Tibial nerve (tissue), 4 donors: Measurements from ENCODE around the gene SLC24A3. TPM values are rescaled to one million over a fixed set of nuclear protein-coding genes. Genes with fewer than 3 reads are reported as not detected.

Source experiments
- DNase-seq, 2 donors: peaks; one replicate each; pipeline ENCODE4 v3.0.0-alpha.2; 2019; ENCODE audit warnings: low spot score in 2 of 2
- H3K27ac ChIP-seq, 4 donors: fragments of 200-600 bp; sonication (generic) in 3 of 4; one replicate each; pipeline ENCODE4 v1.5.1; 2017 to 2019; ENCODE audit warnings: mild to moderate bottlenecking in 1 of 4
- H3K27me3 ChIP-seq, 2 donors: fragments of 200-600 bp; sonication (generic) in 1 of 2; one replicate each; pipeline versions ENCODE4 v1.5.1 to v1.6.0; 2017 to 2019
- H3K36me3 ChIP-seq, 3 donors: fragments of 200-600 bp; sonication (generic); one replicate each; pipeline ENCODE4 v1.5.1; 2018 to 2019
- H3K4me1 ChIP-seq, 4 donors: fragments of 200-600 bp; sonication (generic) in 3 of 4; one replicate each; pipeline ENCODE4 v1.5.1; 2017 to 2019
- H3K4me3 ChIP-seq, 4 donors: fragments of 200-600 bp; sonication (generic) in 3 of 4; one replicate each; pipeline ENCODE4 v1.5.1; 2017 to 2019; ENCODE audit warnings: mild to moderate bottlenecking in 1 of 4, moderate library complexity in 1 of 4
- H3K9me3 ChIP-seq, 4 donors: fragments of 200-600 bp; sonication (generic) in 3 of 4; one replicate each; pipeline ENCODE4 v1.5.1; 2017 to 2019
- EP300 ChIP-seq, 2 donors: sonication (generic); formaldehyde crosslinking; IDR thresholded peaks; one replicate each; pipeline ENCODE4 v1.6.1; 2017; ENCODE audit warnings: antibody characterized with exemption in 2 of 2, mild to moderate bottlenecking in 1 of 2
- POLR2A ChIP-seq, 2 donors: fragments of 450-650 bp; IDR thresholded peaks; one replicate each; pipeline ENCODE4 v1.6.1; 2017; ENCODE audit warnings: antibody characterized with exemption in 2 of 2, mild to moderate bottlenecking in 2 of 2, moderate library complexity in 2 of 2
- WGBS, 2 donors: methylation state at CpG; one replicate each; pipeline ENCODE4 v1.1.5; 2018; 5-methylcytosine and 5-hydroxymethylcytosine counted together
- total RNA-seq, 4 donors: library from RNA; depleted of rRNA; stranded (reverse); fragments of >200 nt; gene quantifications; one replicate each; pipeline ENCODE4 v1.1.0, GENCODE V29; 2016
- TF ChIP-seq, protein P1 (sequence below), 5 experiments: fragments of 200-600 bp in 3 of 5; fragments of 450-650 bp in 2 of 5; sonication (generic) in 3 of 5; IDR thresholded peaks; one replicate each; pipeline ENCODE4 v1.5.1; 2016 to 2019; ENCODE audit warnings: antibody characterized with exemption in 5 of 5, mild to moderate bottlenecking in 3 of 5, moderate library complexity in 2 of 5

The SLC24A3 gene
- total RNA-seq, 4 donors from 2014 or later: 1.3 to 4.0 (median 2.7) TPM

DNA sequence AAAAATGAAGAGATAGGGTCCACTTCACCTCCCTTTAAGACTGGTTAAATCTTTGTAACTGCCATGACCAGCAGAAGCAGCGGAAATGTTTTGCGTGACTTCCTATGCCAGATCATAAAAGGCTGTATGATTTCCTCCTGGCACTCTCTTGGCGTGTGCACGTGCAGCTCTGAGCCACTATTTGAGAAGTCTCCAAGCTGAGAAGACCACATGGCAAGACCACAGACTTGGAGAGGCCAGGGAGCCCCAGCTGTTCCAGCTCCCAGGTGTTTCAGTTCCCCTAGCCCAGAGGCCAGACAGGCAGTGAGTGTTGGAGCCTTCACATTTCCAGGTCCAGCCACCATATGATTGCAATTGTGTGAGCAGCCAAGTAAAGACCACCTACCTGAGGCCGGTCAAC lies 286.3 kb downstream of the SLC24A3 start:
- DNase-seq: no peak
- Histone ChIP-seq H3K4me3 (no peak overlapping the region), H3K9me3 (no peaks in the 10 kb centered on the region), H3K4me1 (peaks cover 0 to 4% (median 0%) of the 10 kb centered on the region in 4 donors), H3K27ac (no peak overlapping the region), H3K36me3 (no peaks in the 10 kb centered on the region), H3K27me3 (no peaks in the 10 kb centered on the region)
- WGBS, 2 donors: 86 to 87% methylated on average over 5 of the region's 5 CpGs
- TF ChIP-seq, protein P1, sequence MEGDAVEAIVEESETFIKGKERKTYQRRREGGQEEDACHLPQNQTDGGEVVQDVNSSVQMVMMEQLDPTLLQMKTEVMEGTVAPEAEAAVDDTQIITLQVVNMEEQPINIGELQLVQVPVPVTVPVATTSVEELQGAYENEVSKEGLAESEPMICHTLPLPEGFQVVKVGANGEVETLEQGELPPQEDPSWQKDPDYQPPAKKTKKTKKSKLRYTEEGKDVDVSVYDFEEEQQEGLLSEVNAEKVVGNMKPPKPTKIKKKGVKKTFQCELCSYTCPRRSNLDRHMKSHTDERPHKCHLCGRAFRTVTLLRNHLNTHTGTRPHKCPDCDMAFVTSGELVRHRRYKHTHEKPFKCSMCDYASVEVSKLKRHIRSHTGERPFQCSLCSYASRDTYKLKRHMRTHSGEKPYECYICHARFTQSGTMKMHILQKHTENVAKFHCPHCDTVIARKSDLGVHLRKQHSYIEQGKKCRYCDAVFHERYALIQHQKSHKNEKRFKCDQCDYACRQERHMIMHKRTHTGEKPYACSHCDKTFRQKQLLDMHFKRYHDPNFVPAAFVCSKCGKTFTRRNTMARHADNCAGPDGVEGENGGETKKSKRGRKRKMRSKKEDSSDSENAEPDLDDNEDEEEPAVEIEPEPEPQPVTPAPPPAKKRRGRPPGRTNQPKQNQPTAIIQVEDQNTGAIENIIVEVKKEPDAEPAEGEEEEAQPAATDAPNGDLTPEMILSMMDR (IDR thresholded peaks at IDR 0.05): no peak
- TF ChIP-seq POLR2A (IDR thresholded peaks at IDR 0.05) (no peak), EP300 (IDR thresholded peaks at IDR 0.05) (no peak)

DNA sequence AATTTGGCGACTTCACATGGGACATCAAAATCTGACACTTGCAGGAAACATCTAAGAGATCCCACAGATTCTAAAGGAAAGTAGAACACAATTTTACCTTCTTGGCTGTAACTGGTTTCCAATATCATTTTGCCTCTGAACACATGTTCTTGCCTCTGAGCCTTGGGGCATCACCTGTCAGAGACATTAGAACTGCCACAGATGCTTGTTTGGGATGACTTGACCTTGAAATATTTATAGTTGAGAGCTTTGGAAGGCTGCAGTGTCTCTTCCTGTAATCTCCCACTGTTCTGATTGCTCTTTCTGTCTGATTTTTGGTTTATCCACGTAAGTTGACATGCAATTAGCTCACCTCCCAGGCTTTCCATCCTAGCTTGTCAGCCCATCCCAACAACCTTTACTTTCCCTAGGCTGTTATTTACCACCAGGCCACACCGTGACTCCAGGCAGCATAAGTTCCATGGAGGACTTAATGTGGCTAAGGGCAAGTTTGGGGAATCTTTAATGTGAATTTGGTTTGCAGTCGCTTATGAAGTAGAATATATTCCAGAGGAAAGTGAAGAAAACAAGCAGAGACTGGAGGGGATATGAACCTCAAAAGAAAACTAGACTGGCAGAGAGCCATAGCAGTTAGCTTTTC lies 289.2 kb downstream of the SLC24A3 start:
- H3K9me3 ChIP-seq: no peaks in the 10 kb centered on the region
- no peaks in the 10 kb centered on the region for H3K27me3 ChIP-seq
- no peak for TF ChIP-seq EP300 (IDR thresholded peaks at IDR 0.05)
- no peak for TF ChIP-seq POLR2A (IDR thresholded peaks at IDR 0.05)
- TF ChIP-seq, protein P1 (IDR thresholded peaks at IDR 0.05): no peak
- no peaks in the 10 kb centered on the region for H3K36me3 ChIP-seq
- H3K4me1 ChIP-seq: no peaks in the 10 kb centered on the region
- WGBS, 2 donors: 86 to 92% methylated on average over 4 of the region's 4 CpGs
- H3K4me3 ChIP-seq: no peak overlapping the region
- H3K27ac ChIP-seq: no peak overlapping the region
- no peak for DNase-seq

DNA sequence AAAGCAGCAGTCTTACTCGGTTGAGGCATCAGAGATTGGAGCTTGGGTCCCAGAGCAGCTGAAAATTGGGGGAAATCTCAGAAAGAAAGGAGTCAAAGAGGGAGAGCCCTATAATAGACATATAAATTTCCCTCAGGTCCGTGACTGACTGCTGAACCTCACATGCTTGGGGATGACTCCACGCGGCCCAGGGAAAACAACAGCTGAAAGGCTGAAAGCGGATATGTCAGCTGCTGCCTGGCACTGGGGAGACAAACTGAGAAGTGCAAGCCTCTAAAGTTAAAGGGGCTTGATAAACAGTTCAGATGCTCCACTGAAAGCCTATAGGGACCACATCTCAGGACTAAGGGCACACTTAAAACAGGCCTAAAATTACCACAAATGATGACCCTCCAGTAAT lies 289.7 kb downstream of the SLC24A3 start:
- Histone ChIP-seq H3K27ac (no peak overlapping the region), H3K9me3 (no peaks in the 10 kb centered on the region), H3K36me3 (no peaks in the 10 kb centered on the region), H3K4me1 (no peaks in the 10 kb centered on the region), H3K4me3 (no peak overlapping the region), H3K27me3 (no peaks in the 10 kb centered on the region)
- DNase-seq: no peak
- no peak for TF ChIP-seq POLR2A (IDR thresholded peaks at IDR 0.05)
- WGBS, 2 donors: 77 to 81% methylated on average over 5 of the region's 5 CpGs

DNA sequence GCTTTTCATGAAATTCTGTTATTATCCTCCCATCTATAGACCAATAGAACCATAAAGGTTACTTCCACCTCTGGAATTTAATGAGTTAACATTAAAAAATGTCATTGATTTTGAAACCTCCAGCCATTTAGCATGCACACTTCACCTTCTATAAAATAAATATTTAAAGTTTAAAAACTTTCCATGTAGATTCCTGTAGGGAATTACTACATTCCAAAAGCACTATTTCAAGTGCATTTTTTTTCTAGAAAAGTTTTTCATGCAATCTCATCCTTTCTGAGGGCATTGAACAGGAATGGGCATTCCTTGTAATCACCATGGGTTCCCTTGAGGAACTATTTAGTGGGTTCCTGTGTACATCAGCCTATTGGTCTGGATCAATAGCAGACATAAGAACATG lies 291.8 kb downstream of the SLC24A3 start:
- TF ChIP-seq EP300 (IDR thresholded peaks at IDR 0.05): no peak
- Histone ChIP-seq H3K27me3 (no peaks in the 10 kb centered on the region), H3K9me3 (no peaks in the 10 kb centered on the region), H3K4me1 (no peaks in the 10 kb centered on the region), H3K27ac (no peak overlapping the region), H3K36me3 (no peaks in the 10 kb centered on the region), H3K4me3 (no peak overlapping the region)
- no peak for DNase-seq

DNA sequence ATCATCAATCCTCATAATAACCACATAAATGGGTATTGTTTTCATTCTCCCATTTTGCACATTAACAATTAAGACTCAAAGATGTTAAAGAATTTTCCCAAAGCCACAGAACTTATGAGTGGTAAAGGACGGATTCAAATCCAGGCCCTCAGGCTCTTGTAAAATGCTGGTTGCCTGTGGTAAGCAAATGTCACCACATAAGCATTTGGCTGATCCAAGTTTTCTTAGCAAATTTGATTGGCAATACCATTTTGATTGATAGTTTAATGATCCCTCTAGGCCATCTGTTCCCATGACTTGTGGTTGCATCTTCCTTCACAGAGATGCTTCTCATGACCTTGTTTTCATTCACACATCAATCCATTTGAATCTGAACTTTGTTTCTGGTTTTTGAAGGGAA lies 293.6 kb downstream of the SLC24A3 start:
- Histone ChIP-seq H3K9me3 (no peaks in the 10 kb centered on the region), H3K27ac (no peak overlapping the region), H3K36me3 (no peaks in the 10 kb centered on the region), H3K27me3 (no peaks in the 10 kb centered on the region), H3K4me3 (no peak overlapping the region), H3K4me1 (no peaks in the 10 kb centered on the region)
- WGBS, 2 donors: 69 to 79% methylated on average over 1 of the region's 1 CpG
- TF ChIP-seq POLR2A (IDR thresholded peaks at IDR 0.05): no peak
- TF ChIP-seq EP300 (IDR thresholded peaks at IDR 0.05): no peak
- TF ChIP-seq, protein P1 (IDR thresholded peaks at IDR 0.05): no peak
- DNase-seq: no peak

DNA sequence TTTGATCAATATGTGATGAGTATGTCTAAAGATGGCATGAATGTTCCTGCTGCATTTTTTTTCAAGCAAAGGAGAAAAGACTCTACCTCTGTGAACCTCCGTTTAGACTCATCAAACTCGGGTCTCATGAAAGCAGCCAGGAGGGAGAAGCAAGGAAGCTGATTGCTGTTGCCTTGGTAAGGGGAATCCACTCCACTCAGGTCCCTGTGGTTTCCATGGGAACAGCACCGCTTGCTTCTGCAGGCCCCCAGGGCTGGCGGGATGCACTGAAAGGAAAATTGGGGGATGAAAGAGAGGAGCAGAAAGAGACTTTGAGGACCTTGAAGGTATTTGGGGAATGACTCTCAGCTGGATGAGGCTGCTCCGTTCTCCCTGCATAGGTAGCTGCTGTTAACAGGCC lies 296.0 kb downstream of the SLC24A3 start:
- 71 to 82% methylated on average over 5 of the region's 5 CpGs for WGBS, 2 donors
- H3K27ac ChIP-seq: no peak overlapping the region
- H3K27me3 ChIP-seq: no peaks in the 10 kb centered on the region

More for the DNA sequence above, 296.0 kb downstream of the SLC24A3 start:
- TF ChIP-seq EP300 (IDR thresholded peaks at IDR 0.05) (no peak), POLR2A (IDR thresholded peaks at IDR 0.05) (no peak)
- TF ChIP-seq, protein P1 (IDR thresholded peaks at IDR 0.05): no peak
- Histone ChIP-seq H3K9me3 (no peaks in the 10 kb centered on the region), H3K36me3 (no peaks in the 10 kb centered on the region), H3K4me1 (no peaks in the 10 kb centered on the region), H3K4me3 (no peak overlapping the region)
- DNase-seq: no peak
